Left ventricle myocardium inferior (tissue), 1 donor: Measurements from ENCODE around the gene DDT. TPM values are rescaled to one million over a fixed set of nuclear protein-coding genes. Genes with fewer than 3 reads are reported as not detected.
"Not testable (repeated sequence)": the region's sequence is repeated elsewhere in the genome, so short reads cannot be mapped to it uniquely, and the experiment has no call there.

Experiments
- DNase-seq: peaks from one replicate; pipeline ENCODE4 v3.0.0-alpha.2; 2020
- H3K27ac ChIP-seq: fragments of 200-600 bp; replicated peaks from 2 replicates; pipeline ENCODE4 v1.8.0; 2021
- H3K27me3 ChIP-seq: fragments of 200-600 bp; 2 replicates; pipeline ENCODE4 v1.8.0; 2021; ENCODE audit warnings: low read depth
- H3K36me3 ChIP-seq: fragments of 200-600 bp; 2 replicates; pipeline ENCODE4 v1.8.0; 2021
- H3K4me1 ChIP-seq: fragments of 200-600 bp; 2 replicates; pipeline ENCODE4 v1.8.0; 2021
- H3K4me3 ChIP-seq: fragments of 200-600 bp; 2 replicates; pipeline ENCODE4 v1.8.0; 2021; ENCODE audit warnings: mild to moderate bottlenecking, moderate library complexity
- H3K9me3 ChIP-seq: fragments of 200-600 bp; replicated peaks from 2 replicates; pipeline ENCODE4 v1.8.0; 2021
- CTCF ChIP-seq: fragments of 200-600 bp; IDR thresholded peaks from 2 replicates; pipeline ENCODE4 v1.8.0; 2021; ENCODE audit warnings: antibody characterized with exemption, mild to moderate bottlenecking, borderline replicate concordance
- intact Hi-C: fragments of 100-400 bp; cut with micrococcal nuclease; formaldehyde crosslinking; loops from one replicate; pipeline ENCODE4 v1.11.0; 2022
- total RNA-seq: library from RNA; stranded (reverse); fragmentation: NEBNext Ultra II Directional; extraction: Animal tissue kit (Norgen Biotek cat#: 25700); gene quantifications from one replicate; pipeline ENCODE4 v1.2.1, GENCODE V29; 2021
- donor health status: DM: no; HTN: yes; CAD: no; lungs with severe emphysema.

DDT gene
- total RNA-seq, 1 donor from 2014 or later: 157 TPM

GRCh38 chr22:23922921-23923320, 51.3 kb downstream of the DDT start:
- intact Hi-C loops: no loop called here
- H3K4me3 ChIP-seq: no peak overlapping the region
- no peaks in the 10 kb centered on the region for H3K4me1 ChIP-seq
- no peaks in the 10 kb centered on the region for H3K27me3 ChIP-seq
- H3K36me3 ChIP-seq: peaks cover 24% of the 10 kb centered on the region
- peaks cover 20% of the 10 kb centered on the region for H3K9me3 ChIP-seq
- no peak for DNase-seq
- H3K27ac ChIP-seq: no peak overlapping the region
- TF ChIP-seq CTCF: no peak

GRCh38 chr22:23921586-23922201, 52.5 kb downstream of the DDT start:
- H3K9me3 ChIP-seq: peaks cover 20% of the 10 kb centered on the region
- H3K4me3 ChIP-seq, intact Hi-C loops, DNase-seq, H3K27me3 ChIP-seq, H3K4me1 ChIP-seq, H3K27ac ChIP-seq: not testable (repeated sequence)
- H3K36me3 ChIP-seq: peaks cover 24% of the 10 kb centered on the region

Other genes with a start within 250 kb of the DDT start
- gene ZNF70, start 223.3 kb downstream of the DDT start, total RNA-seq: 4.0 TPM
- 0.69 TPM for gene VPREB3, start 220.0 kb downstream of the DDT start, total RNA-seq
- not detected for gene C22orf15, start 211.5 kb downstream of the DDT start, total RNA-seq
- gene CHCHD10, start 206.5 kb downstream of the DDT start, total RNA-seq: 1,446 TPM
- gene MMP11, start 201.6 kb downstream of the DDT start, total RNA-seq: 16.9 TPM
- 52.0 TPM for gene SMARCB1, start 187.5 kb downstream of the DDT start, total RNA-seq
- gene DERL3, start 135.4 kb downstream of the DDT start, total RNA-seq: 2.0 TPM
- 22.0 TPM for gene SLC2A11, start 116.6 kb downstream of the DDT start, total RNA-seq
- gene MIF, start 80.1 kb downstream of the DDT start, total RNA-seq: 242 TPM
- 4.9 TPM for gene GSTT2B, start 13.2 kb downstream of the DDT start, total RNA-seq
- 1.5 TPM for gene DDTL, start 7.6 kb downstream of the DDT start, total RNA-seq
- gene GSTT2, start 5.7 kb upstream of the DDT start, total RNA-seq: 0.66 TPM
- not detected for gene GSTT4, start 31.0 kb upstream of the DDT start, total RNA-seq
- gene CABIN1, start 36.9 kb upstream of the DDT start, total RNA-seq: 46.9 TPM
- gene SUSD2, start 207.0 kb upstream of the DDT start, total RNA-seq: 3.2 TPM